ENCODE results near the gene PLXNA4.

PLXNA4 gene

GRCh38 chr7:132558815-132559214 lies 17.5 kb downstream of the PLXNA4 start:
- no peak for DNase-seq (ENCODE audit: extremely low spot score)
- CTCF ChIA-PET = interaction anchor here (0.6 kb wide), 1 partner anchor 16 kb away, joined by 3 read pairs; no protein-coding TSS in a partner anchor
- TF ChIP-seq PKNOX1 (IDR thresholded peaks at IDR 0.05) (no peak), SP1 (IDR thresholded peaks at IDR 0.05) (no peak)
- POLR2A ChIA-PET = no interaction called here

- TF ChIP-seq CTBP1 (IDR thresholded peaks at IDR 0.05; ENCODE audit: borderline replicate concordance) (no peak), FOXA1 (IDR thresholded peaks at IDR 0.05) (no peak), FOXM1 (IDR thresholded peaks at IDR 0.05; ENCODE audit: borderline replicate concordance) (no peak), TARDBP (IDR thresholded peaks at IDR 0.05) (no peak), ARNT (IDR thresholded peaks at IDR 0.05) (no peak), BHLHE40 (IDR thresholded peaks at IDR 0.05; ENCODE audit: borderline replicate concordance) (no peak), ZNF384 (IDR thresholded peaks at IDR 0.05) (no peak), HDGF (IDR thresholded peaks at IDR 0.05; ENCODE audit: borderline replicate concordance) (no peak), L3MBTL2 (conservative IDR thresholded peaks at IDR 0.05) (no peak), LEF1 (IDR thresholded peaks at IDR 0.05; ENCODE audit: borderline replicate concordance) (no peak), SP1 (IDR thresholded peaks at IDR 0.05) (no peak), ELF4 (IDR thresholded peaks at IDR 0.05) (no peak), PKNOX1 (IDR thresholded peaks at IDR 0.05) (no peak), FOXK2 (IDR thresholded peaks at IDR 0.05) (no peak), NFRKB (IDR thresholded peaks at IDR 0.05) (no peak)
- CTCF ChIA-PET = interaction anchor here (0.7 kb wide), 1 partner anchor 19 kb away, joined by 3 read pairs; the partner anchor contains the start of gene PLXNA4
- POLR2A ChIA-PET = interaction anchor here (1.0 kb wide), 1 partner anchor 12 kb away, joined by 3 read pairs; no protein-coding TSS in a partner anchor
- DNase-seq (ENCODE audit: extremely low spot score) = no peak
Measured at GRCh38 chr7:132557489-132558044, 18.7 kb downstream of the PLXNA4 start.

DNA sequence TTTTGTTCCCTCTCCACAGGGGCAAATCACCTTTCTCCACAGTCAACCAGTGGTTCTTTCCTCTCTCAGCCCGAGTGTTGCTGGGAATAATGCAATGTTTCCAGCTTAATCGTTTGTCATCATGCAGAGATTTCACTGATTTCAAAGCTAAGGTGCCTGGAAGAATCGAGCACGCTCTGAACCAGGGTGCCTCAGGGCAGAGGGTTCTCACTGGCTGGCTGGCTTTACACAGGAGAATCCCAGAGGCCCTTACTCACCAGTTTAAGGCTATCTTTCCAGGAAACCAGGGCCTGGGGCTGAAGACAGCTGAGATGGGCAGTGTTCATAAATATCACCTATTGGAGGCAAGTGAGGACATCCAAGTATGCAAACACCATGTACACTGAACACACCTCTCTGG lies 21.8 kb downstream of the PLXNA4 start:
- no peak for DNase-seq (ENCODE audit: extremely low spot score)
- ChIA-PET POLR2A (no interaction called here), CTCF (no interaction called here)
- no peak for TF ChIP-seq SP1 (IDR thresholded peaks at IDR 0.05)
- no peak for TF ChIP-seq NFRKB (IDR thresholded peaks at IDR 0.05)
- TF ChIP-seq BHLHE40 (IDR thresholded peaks at IDR 0.05; ENCODE audit: borderline replicate concordance) = no peak
- TF ChIP-seq CTBP1 (IDR thresholded peaks at IDR 0.05; ENCODE audit: borderline replicate concordance) = no peak
- TF ChIP-seq TARDBP (IDR thresholded peaks at IDR 0.05) = no peak
- TF ChIP-seq LEF1 (IDR thresholded peaks at IDR 0.05; ENCODE audit: borderline replicate concordance) = no peak
- no peak for TF ChIP-seq ELF4 (IDR thresholded peaks at IDR 0.05)
- TF ChIP-seq L3MBTL2 (conservative IDR thresholded peaks at IDR 0.05) = no peak

- no peak for DNase-seq (ENCODE audit: extremely low spot score)
- no peak for TF ChIP-seq TARDBP (IDR thresholded peaks at IDR 0.05)
- no peak for TF ChIP-seq SUZ12 (IDR thresholded peaks at IDR 0.05)
- TF ChIP-seq ARNT (IDR thresholded peaks at IDR 0.05) = no peak
- no peak for TF ChIP-seq ZNF384 (IDR thresholded peaks at IDR 0.05)
- no peak for TF ChIP-seq CTBP1 (IDR thresholded peaks at IDR 0.05; ENCODE audit: borderline replicate concordance)
- no peak for TF ChIP-seq FOXK2 (IDR thresholded peaks at IDR 0.05)
- no peak for TF ChIP-seq NFRKB (IDR thresholded peaks at IDR 0.05)
- no peak for TF ChIP-seq FOXA1 (IDR thresholded peaks at IDR 0.05)
- TF ChIP-seq HDGF (IDR thresholded peaks at IDR 0.05; ENCODE audit: borderline replicate concordance) = no peak
- TF ChIP-seq L3MBTL2 (conservative IDR thresholded peaks at IDR 0.05) = no peak
- no peak for TF ChIP-seq SP1 (IDR thresholded peaks at IDR 0.05)
- TF ChIP-seq FOXM1 (IDR thresholded peaks at IDR 0.05; ENCODE audit: borderline replicate concordance) = no peak
- TF ChIP-seq LEF1 (IDR thresholded peaks at IDR 0.05; ENCODE audit: borderline replicate concordance) = no peak
- TF ChIP-seq BHLHE40 (IDR thresholded peaks at IDR 0.05; ENCODE audit: borderline replicate concordance) = no peak
- ChIA-PET CTCF (interaction anchor here (0.7 kb wide), 1 partner anchor 27 kb away, joined by 3 read pairs; no protein-coding TSS in a partner anchor), POLR2A (no interaction called here)
Measured at GRCh38 chr7:132553031-132553430, 23.2 kb downstream of the PLXNA4 start.

DNA sequence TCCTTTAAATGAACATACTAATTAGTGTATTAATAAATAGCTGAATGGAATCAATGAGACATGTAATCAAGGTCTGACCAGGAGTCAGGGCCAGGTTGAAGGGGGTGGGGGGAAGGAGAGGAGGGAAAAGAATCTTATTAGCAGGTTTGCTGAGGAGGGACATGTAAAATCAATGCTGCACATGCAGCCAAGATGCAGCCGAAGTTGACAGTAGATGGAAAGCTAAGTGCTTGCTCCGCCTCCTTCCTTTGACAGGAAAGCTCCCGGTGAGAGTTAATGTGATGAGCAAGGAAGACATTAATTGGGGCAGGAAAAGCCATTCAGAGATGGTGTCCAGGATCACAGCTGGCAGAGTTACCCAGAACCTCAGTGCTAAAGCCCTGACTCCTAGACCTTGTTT lies 24.4 kb downstream of the PLXNA4 start:
- CTCF ChIA-PET = no interaction called here
- no peak for DNase-seq (ENCODE audit: extremely low spot score)
- POLR2A ChIA-PET = no interaction called here
- TF ChIP-seq ARNT (IDR thresholded peaks at IDR 0.05) = no peak
- TF ChIP-seq CTBP1 (IDR thresholded peaks at IDR 0.05; ENCODE audit: borderline replicate concordance) = no peak
- no peak for TF ChIP-seq TARDBP (IDR thresholded peaks at IDR 0.05)
- TF ChIP-seq FOXA1 (IDR thresholded peaks at IDR 0.05) = no peak
- TF ChIP-seq SUZ12 (IDR thresholded peaks at IDR 0.05) = no peak
- TF ChIP-seq FOXM1 (IDR thresholded peaks at IDR 0.05; ENCODE audit: borderline replicate concordance) = no peak
- TF ChIP-seq HDGF (IDR thresholded peaks at IDR 0.05; ENCODE audit: borderline replicate concordance) = no peak
- no peak for TF ChIP-seq NFRKB (IDR thresholded peaks at IDR 0.05)
- TF ChIP-seq LEF1 (IDR thresholded peaks at IDR 0.05; ENCODE audit: borderline replicate concordance) = no peak
- no peak for TF ChIP-seq ELF4 (IDR thresholded peaks at IDR 0.05)
- TF ChIP-seq PKNOX1 (IDR thresholded peaks at IDR 0.05) = no peak
- TF ChIP-seq ZNF384 (IDR thresholded peaks at IDR 0.05) = no peak
- TF ChIP-seq BHLHE40 (IDR thresholded peaks at IDR 0.05; ENCODE audit: borderline replicate concordance) = no peak
- no peak for TF ChIP-seq L3MBTL2 (conservative IDR thresholded peaks at IDR 0.05)
- TF ChIP-seq FOXK2 (IDR thresholded peaks at IDR 0.05) = no peak
- TF ChIP-seq SP1 (IDR thresholded peaks at IDR 0.05) = no peak

DNA sequence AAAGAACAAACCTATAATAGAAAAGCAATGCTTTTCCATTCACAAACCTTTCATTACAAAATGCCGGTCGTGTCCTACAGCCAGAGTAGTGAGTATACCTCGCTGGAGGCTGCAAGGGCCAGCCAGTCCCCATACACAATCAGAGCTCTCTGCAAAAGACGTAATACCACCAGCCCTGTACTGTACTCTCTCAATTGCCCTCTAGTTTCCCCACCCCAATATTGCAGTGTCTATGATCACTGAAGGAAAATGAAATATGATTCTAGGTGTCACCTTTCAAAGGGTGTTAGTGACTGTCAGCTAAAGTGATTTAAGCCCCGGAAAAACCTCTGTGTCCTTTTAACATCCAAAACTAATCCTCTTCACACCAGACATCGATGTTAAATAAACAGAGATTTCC lies 24.8 kb downstream of the PLXNA4 start:
- ChIA-PET CTCF (no interaction called here), POLR2A (no interaction called here)
- TF ChIP-seq LEF1 (IDR thresholded peaks at IDR 0.05; ENCODE audit: borderline replicate concordance) (no peak), HDGF (IDR thresholded peaks at IDR 0.05; ENCODE audit: borderline replicate concordance) (no peak), CTBP1 (IDR thresholded peaks at IDR 0.05; ENCODE audit: borderline replicate concordance) (no peak), ARNT (IDR thresholded peaks at IDR 0.05) (no peak), L3MBTL2 (conservative IDR thresholded peaks at IDR 0.05) (no peak), FOXM1 (IDR thresholded peaks at IDR 0.05; ENCODE audit: borderline replicate concordance) (no peak), ELF4 (IDR thresholded peaks at IDR 0.05) (no peak)
- no peak for DNase-seq (ENCODE audit: extremely low spot score)
